Ascending aorta (tissue), 2 donors: ENCODE measurements around the gene ATP10D. TPM values are rescaled to one million over a fixed set of nuclear protein-coding genes. Genes with fewer than 3 reads are reported as not detected.
A peak's percentile ranks its signal among the peaks of the same experiment; 100 is the strongest.

Experiments used
- DNase-seq, 2 donors: peaks; one replicate each; pipeline ENCODE4 v3.0.0-alpha.2; 2019; ENCODE audit warnings: low spot score in 2 of 2
- H3K27ac ChIP-seq, 2 donors: fragments of 200-600 bp; sonication (generic); one replicate each; pipeline ENCODE4 v1.5.1; 2016 to 2017; ENCODE audit warnings: mild to moderate bottlenecking in 1 of 2
- H3K27me3 ChIP-seq: fragments of 200-600 bp; sonication (generic); one replicate; pipeline ENCODE4 v1.5.1; 2017
- H3K36me3 ChIP-seq, 2 donors: fragments of 200-600 bp; sonication (generic); one replicate each; pipeline ENCODE4 v1.5.1; 2016
- H3K4me1 ChIP-seq, 2 donors: fragments of 200-600 bp; sonication (generic); one replicate each; pipeline ENCODE4 v1.5.1; 2016 to 2017; ENCODE audit warnings: mild to moderate bottlenecking in 1 of 2
- H3K4me3 ChIP-seq, 2 donors: fragments of 200-600 bp; sonication (generic); one replicate each; pipeline ENCODE4 v1.5.1; 2016 to 2017; ENCODE audit warnings: mild to moderate bottlenecking in 1 of 2
- H3K9me3 ChIP-seq, 2 donors: fragments of 200-600 bp; sonication (generic); one replicate each; pipeline ENCODE4 v1.5.1; 2016
- CTCF ChIP-seq, 3 experiments: fragments of 200-600 bp in 2 of 3; fragments of 450-650 bp in 1 of 3; sonication (generic) in 2 of 3; IDR thresholded peaks; one replicate each; pipeline ENCODE4 v1.5.1; 2016 to 2019; ENCODE audit warnings: antibody characterized with exemption in 3 of 3, mild to moderate bottlenecking in 1 of 3, moderate library complexity in 1 of 3
- intact Hi-C: fragments of 100-400 bp; cut with DNase I; formaldehyde crosslinking; loops from one replicate; pipeline ENCODE4 v1.15.1; 2023
- total RNA-seq: library from RNA; depleted of rRNA; stranded (reverse); fragments of >200 nt; gene quantifications from one replicate; pipeline ENCODE4 v1.1.0, GENCODE V29; 2016

The ATP10D gene
- total RNA-seq = 22.1 TPM

GRCh38 chr4:47485047-47485692, at the start of gene ATP10D:
TSS of gene ATP10D (plus strand) at chr4:47485275. CDS start at chr4:47512541, 27,266 bp downstream.
- DNase-seq = peak; percentile 86 to 97

GRCh38 chr4:47442980-47443379, 42.1 kb upstream of the ATP10D start:
- no peak for TF ChIP-seq CTCF (IDR thresholded peaks at IDR 0.05)
- intact Hi-C loops = no loop called here
- H3K36me3 ChIP-seq = no peaks in the 10 kb centered on the region
- H3K27ac ChIP-seq = no peak overlapping the region
- H3K9me3 ChIP-seq = no peaks in the 10 kb centered on the region
- no peak overlapping the region for H3K4me3 ChIP-seq
- DNase-seq = peak in 1 of 2 donors; percentile 10
- no peaks in the 10 kb centered on the region for H3K27me3 ChIP-seq
- H3K4me1 ChIP-seq = no peaks in the 10 kb centered on the region

More at GRCh38 chr4:47485047-47485692, at the start of gene ATP10D:
- peak in 1 of 3 experiments; percentile 12 for TF ChIP-seq CTCF (IDR thresholded peaks at IDR 0.05)
- Histone ChIP-seq H3K27me3 (no peaks in the 10 kb centered on the region), H3K36me3 (no peaks in the 10 kb centered on the region), H3K4me1 (peaks cover 0 to 13% of the 10 kb centered on the region in 2 donors), H3K9me3 (no peaks in the 10 kb centered on the region), H3K27ac (peak within 1 kb of the TSS; percentile 89 to 90), H3K4me3 (peak within 1 kb of the TSS; percentile 67 to 71)
- intact Hi-C loops = loop anchor here (1.0 kb wide), 2 partner anchors 22 to 39 kb away; partner anchors contain the start of gene COMMD8

GRCh38 chr4:47444031-47444430, 41.0 kb upstream of the ATP10D start:
- intact Hi-C loops = no loop called here
- no peak for TF ChIP-seq CTCF (IDR thresholded peaks at IDR 0.05)
- Histone ChIP-seq H3K4me1 (no peaks in the 10 kb centered on the region), H3K36me3 (no peaks in the 10 kb centered on the region), H3K27ac (no peak overlapping the region), H3K27me3 (no peaks in the 10 kb centered on the region), H3K4me3 (no peak overlapping the region), H3K9me3 (no peaks in the 10 kb centered on the region)
- no peak for DNase-seq

GRCh38 chr4:47451657-47452056, 33.4 kb upstream of the ATP10D start:
- H3K27ac ChIP-seq = no peak overlapping the region
- intact Hi-C loops = no loop called here

GRCh38 chr4:47462799-47463234, 22.3 kb upstream of the ATP10D start:
- Histone ChIP-seq H3K36me3 (no peaks in the 10 kb centered on the region), H3K27me3 (no peaks in the 10 kb centered on the region), H3K4me1 (peaks cover 0 to 8% of the 10 kb centered on the region in 2 donors), H3K27ac (peak overlapping the region; percentile 78 to 88), H3K9me3 (no peaks in the 10 kb centered on the region), H3K4me3 (peak overlapping the region; percentile 71 to 89)
- no peak for DNase-seq
- intact Hi-C loops = loop anchor here (1.0 to 10.0 kb wide), 6 partner anchors 22 to 882 kb away; partner anchors contain the start of genes ATP10D, NFXL1 and SLAIN2
- TF ChIP-seq CTCF (IDR thresholded peaks at IDR 0.05) = no peak

More at GRCh38 chr4:47451657-47452056, 33.4 kb upstream of the ATP10D start:
- DNase-seq = no peak
- TF ChIP-seq CTCF (IDR thresholded peaks at IDR 0.05) = no peak
- Histone ChIP-seq H3K4me1 (no peaks in the 10 kb centered on the region), H3K9me3 (no peaks in the 10 kb centered on the region), H3K4me3 (no peak overlapping the region), H3K27me3 (no peaks in the 10 kb centered on the region), H3K36me3 (peaks cover 20 to 53% of the 10 kb centered on the region in 2 donors)
